Measurements from ENCODE around the gene ORAI3. TPM values are rescaled to one million over a fixed set of nuclear protein-coding genes. Genes with fewer than 3 reads are reported as not detected.

The ORAI3 gene
- total and polyA plus RNA-seq, 7 experiments from 2014 or later, result 6.0 to 29.8 (median 17.8) TPM

DNA sequence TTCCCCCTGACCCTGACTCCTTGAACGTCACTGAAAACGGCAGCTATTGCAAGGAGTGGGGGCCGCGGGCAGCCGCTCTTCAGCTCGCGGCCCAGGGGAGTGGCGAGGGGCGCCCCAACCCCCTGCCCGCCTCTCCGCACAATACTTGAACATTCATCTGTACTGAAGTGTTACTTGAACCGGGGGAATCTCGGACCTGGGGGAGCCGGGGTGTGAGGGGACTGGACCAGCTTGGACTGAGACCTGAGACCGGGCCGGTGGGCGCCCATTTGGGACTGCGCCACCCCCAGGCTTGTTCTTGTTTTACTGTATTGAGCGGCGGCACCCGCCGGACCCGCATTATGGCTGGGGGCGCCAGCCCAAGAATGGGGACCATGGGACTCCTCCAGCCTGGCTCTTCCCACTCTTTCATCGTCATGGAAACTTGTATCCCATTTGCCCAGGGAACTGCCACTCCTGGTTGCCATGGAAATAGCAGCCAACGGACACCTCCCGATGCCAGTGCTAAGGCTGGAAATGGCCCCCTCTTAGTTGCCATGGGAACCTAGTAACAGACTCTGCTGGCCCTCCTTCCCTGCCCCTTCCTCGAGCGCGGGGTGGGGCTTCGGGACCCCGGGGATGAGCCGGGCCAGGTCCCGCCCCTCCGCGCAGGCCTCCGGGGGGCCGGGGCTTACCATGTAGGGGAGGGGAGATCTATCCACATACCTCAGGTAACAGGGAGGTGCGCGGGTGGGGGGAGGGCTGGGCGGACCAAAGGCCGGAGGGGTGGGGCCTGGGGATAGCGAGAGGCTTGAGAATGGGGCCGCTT, 805 bp upstream of the ORAI3 start:
- peak overlapping the region; percentile 75 for H3K27ac ChIP-seq (ENCODE audit: low read depth, low read length)
- Mint-ChIP-seq H3K27ac (peak overlapping the region in 2 of 9 donors; percentile 38 to 54), H3K4me1 (peaks cover 13 to 23% (median 14%) of the 10 kb centered on the region in 7 donors), H3K27me3 (no peaks in the 10 kb centered on the region), H3K4me3 (peak overlapping the region in 6 of 10 donors; percentile 25 to 88 (median 48)), H3K36me3 (peaks cover 0 to 11% (median 3%) of the 10 kb centered on the region in 5 donors), H3K9me3 (peaks cover 0 to 1% (median 0%) of the 10 kb centered on the region in 11 donors)
- ChIA-PET CTCF (interaction anchor here (1.2 kb wide), 1 partner anchor 13 kb away, joined by 3 read pairs; no protein-coding TSS in a partner anchor), POLR2A (no interaction called here)
- DNase-seq, result peak in 1 of 9 donors; percentile 25
- intact Hi-C loops (cut with micrococcal nuclease), result no loop called here
- H3K36me3 ChIP-seq (ENCODE audit: control insufficient read depth in 2 of 3, insufficient read depth in 3 of 3, low read length in 3 of 3), result no peaks in the 10 kb centered on the region
- peaks cover 11 to 15% of the 10 kb centered on the region in 2 donors for H3K4me1 ChIP-seq (ENCODE audit: control insufficient read depth in 2 of 2, insufficient read depth in 2 of 2, low read length in 2 of 2)
- peak; percentile 26 for ATAC-seq
- H3K4me3 ChIP-seq (ENCODE audit: low read length), result no peak overlapping the region
- no peaks in the 10 kb centered on the region for H3K9me3 ChIP-seq (ENCODE audit: control insufficient read depth in 2 of 3, low read length in 3 of 3)
- no peaks in the 10 kb centered on the region for H3K27me3 ChIP-seq (ENCODE audit: control insufficient read depth in 2 of 2, insufficient read depth in 2 of 2, low read length in 2 of 2)

- H3K27me3 ChIP-seq (ENCODE audit: control insufficient read depth in 2 of 2, insufficient read depth in 2 of 2, low read length in 2 of 2), result no peaks in the 10 kb centered on the region
- peak overlapping the region; percentile 75 for H3K27ac ChIP-seq (ENCODE audit: low read depth, low read length)
- ATAC-seq (peak; percentile 52), DNase-seq (peak in 2 of 9 donors; percentile 20 to 58)
- ChIA-PET CTCF (interaction anchor here (0.6 to 1.1 kb wide), 2 partner anchors 56 to 104 kb away, joined by 3 to 8 read pairs; partner anchors contain the start of gene BCL7C), POLR2A (interaction anchor here (0.6 to 1.8 kb wide), 6 partner anchors 10 to 230 kb away, joined by 3 to 6 read pairs (median 3); partner anchors contain the start of genes FUS and KAT8)
- H3K4me1 ChIP-seq (ENCODE audit: control insufficient read depth in 2 of 2, insufficient read depth in 2 of 2, low read length in 2 of 2), result peaks cover 11 to 15% of the 10 kb centered on the region in 2 donors
- Mint-ChIP-seq H3K36me3 (peaks cover 0 to 6% (median 0%) of the 10 kb centered on the region in 5 donors), H3K4me1 (peaks cover 13 to 23% (median 17%) of the 10 kb centered on the region in 7 donors), H3K27ac (peak overlapping the region; percentile 64 to 92 (median 80)), H3K4me3 (peak overlapping the region; percentile 87 to 98 (median 90)), H3K9me3 (peaks cover 0 to 1% (median 0%) of the 10 kb centered on the region in 11 donors), H3K27me3 (no peaks in the 10 kb centered on the region)
- intact Hi-C loops (cut with micrococcal nuclease), result loop anchor here (1.0 to 10.0 kb wide), 4 partner anchors 7 to 925 kb away; partner anchors contain the start of genes FBXL19 (in 1 of the 2), SETD1A (in 1 of the 2) and ZNF267 (in 1 of the 2)
- peak overlapping the region; percentile 74 for H3K4me3 ChIP-seq (ENCODE audit: low read length)
- no peaks in the 10 kb centered on the region for H3K9me3 ChIP-seq (ENCODE audit: control insufficient read depth in 2 of 3, low read length in 3 of 3)
- no peaks in the 10 kb centered on the region for H3K36me3 ChIP-seq (ENCODE audit: control insufficient read depth in 2 of 3, insufficient read depth in 3 of 3, low read length in 3 of 3)
Observed at GRCh38 chr16:30949650-30950515, 1.0 kb downstream of the ORAI3 start.

GRCh38 chr16:30950516-30951065, 1.7 kb downstream of the ORAI3 start:
- peaks cover 11 to 15% of the 10 kb centered on the region in 2 donors for H3K4me1 ChIP-seq (ENCODE audit: control insufficient read depth in 2 of 2, insufficient read depth in 2 of 2, low read length in 2 of 2)
- POLR2A ChIA-PET, result interaction anchor here (0.6 to 1.8 kb wide), 4 partner anchors 10 to 229 kb away, joined by 3 to 6 read pairs (median 4); partner anchors contain the start of genes FUS and KAT8
- no peaks in the 10 kb centered on the region for H3K36me3 ChIP-seq (ENCODE audit: control insufficient read depth in 2 of 3, insufficient read depth in 3 of 3, low read length in 3 of 3)
- peak overlapping the region; percentile 75 for H3K27ac ChIP-seq (ENCODE audit: low read depth, low read length)
- Mint-ChIP-seq H3K9me3 (peaks cover 0 to 1% (median 0%) of the 10 kb centered on the region in 11 donors), H3K36me3 (peaks cover 0 to 6% (median 0%) of the 10 kb centered on the region in 5 donors), H3K4me3 (peak overlapping the region; percentile 87 to 98 (median 90)), H3K27me3 (no peaks in the 10 kb centered on the region), H3K27ac (peak overlapping the region in 6 of 9 donors; percentile 64 to 90 (median 82)), H3K4me1 (peaks cover 13 to 23% (median 17%) of the 10 kb centered on the region in 7 donors)
- no peak for ATAC-seq
- H3K9me3 ChIP-seq (ENCODE audit: control insufficient read depth in 2 of 3, low read length in 3 of 3), result no peaks in the 10 kb centered on the region
- H3K27me3 ChIP-seq (ENCODE audit: control insufficient read depth in 2 of 2, insufficient read depth in 2 of 2, low read length in 2 of 2), result no peaks in the 10 kb centered on the region
- H3K4me3 ChIP-seq (ENCODE audit: low read length), result peak overlapping the region; percentile 74
- intact Hi-C loops (cut with micrococcal nuclease), result loop anchor here in 1 of 2 donors (10.0 kb wide), 1 partner anchor 924 kb away; the partner anchor contains the start of gene ZNF267
- CTCF ChIA-PET, result interaction anchor here (1.1 kb wide), 1 partner anchor 105 kb away, joined by 8 read pairs; no protein-coding TSS in a partner anchor
- no peak for DNase-seq

- peaks cover 12 to 26% (median 16%) of the 10 kb centered on the region in 7 donors for H3K4me1 Mint-ChIP-seq
- Histone ChIP-seq H3K4me1 (ENCODE audit: control insufficient read depth in 2 of 2, insufficient read depth in 2 of 2, low read length in 2 of 2) (peaks cover 11 to 15% of the 10 kb centered on the region in 2 donors), H3K9me3 (ENCODE audit: control insufficient read depth in 2 of 3, low read length in 3 of 3) (no peaks in the 10 kb centered on the region), H3K27ac (ENCODE audit: low read depth, low read length) (no peak overlapping the region), H3K36me3 (ENCODE audit: control insufficient read depth in 2 of 3, insufficient read depth in 3 of 3, low read length in 3 of 3) (no peaks in the 10 kb centered on the region), H3K27me3 (ENCODE audit: control insufficient read depth in 2 of 2, insufficient read depth in 2 of 2, low read length in 2 of 2) (no peaks in the 10 kb centered on the region), H3K4me3 (ENCODE audit: low read length) (no peak overlapping the region)
- ChIA-PET CTCF (no interaction called here), POLR2A (no interaction called here)
- H3K4me3 Mint-ChIP-seq, result peak overlapping the region in 5 of 10 donors; percentile 17 to 88 (median 33)
- H3K27me3 Mint-ChIP-seq, result no peaks in the 10 kb centered on the region
- peaks cover 0 to 1% (median 0%) of the 10 kb centered on the region in 11 donors for H3K9me3 Mint-ChIP-seq
- H3K36me3 Mint-ChIP-seq, result peaks cover 0 to 6% (median 0%) of the 10 kb centered on the region in 5 donors
- intact Hi-C loops (cut with micrococcal nuclease), result loop anchor here in 1 of 2 donors (10.0 kb wide), 1 partner anchor 924 kb away; the partner anchor contains the start of gene ZNF267
- ATAC-seq (no peak), DNase-seq (no peak)
- peak overlapping the region in 1 of 9 donors; percentile 46 for H3K27ac Mint-ChIP-seq
Observed at GRCh38 chr16:30951193-30951592, 2.3 kb downstream of the ORAI3 start.

GRCh38 chr16:30951750-30952149, 2.9 kb downstream of the ORAI3 start:
- POLR2A ChIA-PET, result interaction anchor here (0.6 to 0.9 kb wide), 2 partner anchors 10 to 17 kb away, joined by 3 read pairs; no protein-coding TSS in a partner anchor

More at GRCh38 chr16:30951750-30952149, 2.9 kb downstream of the ORAI3 start:
- H3K4me3 ChIP-seq (ENCODE audit: low read length), result no peak overlapping the region
- no peak overlapping the region for H3K27ac ChIP-seq (ENCODE audit: low read depth, low read length)
- H3K27ac Mint-ChIP-seq, result peak overlapping the region in 1 of 9 donors; percentile 36
- H3K4me1 Mint-ChIP-seq, result peaks cover 12 to 29% (median 18%) of the 10 kb centered on the region in 7 donors
- no peak for ATAC-seq
- H3K36me3 ChIP-seq (ENCODE audit: control insufficient read depth in 2 of 3, insufficient read depth in 3 of 3, low read length in 3 of 3), result no peaks in the 10 kb centered on the region
- H3K9me3 Mint-ChIP-seq, result peaks cover 0 to 1% (median 0%) of the 10 kb centered on the region in 11 donors
- H3K27me3 Mint-ChIP-seq, result no peaks in the 10 kb centered on the region
- intact Hi-C loops (cut with micrococcal nuclease), result loop anchor here (2.0 to 10.0 kb wide), 2 partner anchors 917 to 923 kb away; partner anchors contain the start of gene ZNF267 (in 1 of the 2)
- no peak for DNase-seq
- H3K9me3 ChIP-seq (ENCODE audit: control insufficient read depth in 2 of 3, low read length in 3 of 3), result no peaks in the 10 kb centered on the region
- peaks cover 0 to 6% (median 0%) of the 10 kb centered on the region in 5 donors for H3K36me3 Mint-ChIP-seq
- H3K4me1 ChIP-seq (ENCODE audit: control insufficient read depth in 2 of 2, insufficient read depth in 2 of 2, low read length in 2 of 2), result peaks cover 17 to 18% of the 10 kb centered on the region in 2 donors
- H3K4me3 Mint-ChIP-seq, result peak overlapping the region in 1 of 10 donors; percentile 13
- no peaks in the 10 kb centered on the region for H3K27me3 ChIP-seq (ENCODE audit: control insufficient read depth in 2 of 2, insufficient read depth in 2 of 2, low read length in 2 of 2)
- CTCF ChIA-PET, result interaction anchor here (0.7 to 1.2 kb wide), 2 partner anchors 109 to 190 kb away, joined by 3 to 6 read pairs; no protein-coding TSS in a partner anchor
